8988T (cell line): ENCODE data around the gene TAF6L.
"Not testable (repeated sequence)": the region's sequence is repeated elsewhere in the genome, so short reads cannot be mapped to it uniquely, and the experiment has no call there.

Experiments
- DNase-seq: peaks from one replicate; pipeline ENCODE4 v3.0.0; 2011

The TAF6L gene

DNA sequence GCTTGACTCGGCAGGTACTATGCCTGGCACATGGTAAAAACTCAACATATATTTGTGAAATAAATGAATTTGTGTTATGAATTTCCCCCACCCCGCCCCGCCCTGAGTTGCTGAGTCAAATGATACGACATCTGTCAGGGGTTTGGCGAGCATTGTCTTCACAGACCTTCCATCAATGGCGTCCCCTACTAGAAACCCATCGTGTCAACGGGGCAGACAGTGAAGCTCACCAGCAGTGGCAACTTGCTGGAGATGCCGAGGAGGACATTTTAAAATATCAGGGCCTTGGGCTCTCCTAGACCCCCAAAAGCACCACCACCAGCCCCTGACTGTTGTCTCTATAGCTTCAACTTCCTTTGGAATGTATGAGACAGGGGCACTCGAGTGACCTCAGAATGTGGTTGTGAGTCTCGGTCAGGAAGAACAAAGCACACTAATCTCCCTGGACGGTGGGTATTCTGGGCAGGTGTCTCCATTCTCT lies 34.8 kb downstream of the TAF6L start:
- no peak for DNase-seq

DNA sequence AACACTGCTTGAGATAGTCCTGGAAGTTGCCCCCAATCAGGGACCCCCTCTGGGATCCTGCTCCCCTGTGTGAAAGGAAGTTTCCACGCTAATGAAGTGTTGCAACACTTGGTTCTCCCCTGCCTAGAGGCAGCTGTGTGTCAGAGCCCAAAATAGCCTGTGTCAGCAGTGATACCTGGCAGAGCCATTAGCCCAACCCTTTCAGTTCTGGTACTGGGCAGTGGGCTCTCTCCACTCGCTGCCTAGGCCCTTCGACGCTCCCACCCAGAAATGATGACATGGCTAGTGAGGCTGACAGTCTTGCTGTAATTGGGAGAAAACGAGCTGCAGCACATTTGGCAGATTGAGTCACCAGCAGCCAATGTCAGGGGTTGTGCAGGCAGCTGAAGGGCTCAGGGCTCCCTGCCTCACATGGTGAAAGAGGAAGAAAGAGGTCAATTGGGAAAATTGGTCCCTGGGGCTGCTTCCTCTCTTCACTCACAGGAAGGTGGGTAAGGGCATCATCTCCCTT lies 35.5 kb downstream of the TAF6L start:
- DNase-seq, result no peak

DNA sequence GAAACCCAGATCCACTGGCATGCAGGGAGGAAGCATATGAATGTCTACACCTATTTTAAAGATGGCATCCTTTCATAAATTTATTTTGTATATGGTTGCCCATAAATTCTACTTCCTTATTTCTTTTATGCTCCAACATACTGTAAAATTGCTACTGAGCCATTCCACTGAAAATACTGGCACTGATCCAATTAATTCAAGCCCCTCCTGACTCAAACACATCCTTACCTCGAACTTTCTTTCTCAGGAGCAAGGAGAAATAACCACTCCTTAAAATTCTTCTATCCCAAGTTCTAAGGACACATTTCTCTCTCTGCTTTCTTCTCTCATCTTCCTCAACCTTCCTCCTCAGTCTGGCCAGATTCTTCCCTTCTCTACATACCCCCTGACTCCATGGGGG lies 39.6 kb downstream of the TAF6L start:
- no peak for DNase-seq

DNA sequence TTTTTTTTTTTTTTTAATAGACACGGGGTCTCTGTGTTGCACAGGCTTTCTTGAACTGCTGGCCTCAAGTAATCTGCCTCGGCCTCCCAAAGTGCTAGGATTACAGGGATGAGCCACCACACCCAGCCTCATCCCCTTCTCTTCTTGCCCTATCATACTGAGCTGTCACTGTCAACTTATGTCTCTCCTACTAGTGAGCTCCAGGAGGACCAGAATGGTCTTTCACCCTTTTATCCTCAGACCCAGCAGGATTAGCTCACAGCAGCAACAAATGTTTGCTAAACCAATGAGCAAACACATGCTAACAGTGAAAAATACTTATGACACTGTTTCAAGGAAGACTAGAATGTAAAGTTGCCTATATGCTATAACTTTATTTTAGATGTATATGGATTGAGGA lies 40.5 kb downstream of the TAF6L start:
- no peak for DNase-seq

DNA sequence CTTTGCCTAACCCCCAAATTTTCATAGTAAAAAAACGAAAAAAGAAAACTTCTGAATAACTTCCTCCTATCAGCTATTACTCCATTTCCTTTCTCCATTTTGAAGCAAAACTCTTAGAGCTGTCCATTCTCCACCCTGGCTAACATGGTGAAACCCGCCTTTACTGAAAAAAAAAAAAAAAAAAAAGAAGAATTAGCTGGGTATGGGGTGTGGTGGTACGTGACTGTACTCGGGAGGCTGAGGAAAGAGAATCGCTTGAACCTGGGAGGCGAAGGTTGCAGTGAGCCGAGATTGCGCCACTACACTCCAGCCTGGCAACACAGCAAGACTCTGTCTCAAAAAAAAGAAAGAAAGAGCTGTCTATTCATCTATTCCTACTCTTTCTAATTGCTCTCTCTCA lies 45.4 kb downstream of the TAF6L start:
- no peak for DNase-seq

DNA sequence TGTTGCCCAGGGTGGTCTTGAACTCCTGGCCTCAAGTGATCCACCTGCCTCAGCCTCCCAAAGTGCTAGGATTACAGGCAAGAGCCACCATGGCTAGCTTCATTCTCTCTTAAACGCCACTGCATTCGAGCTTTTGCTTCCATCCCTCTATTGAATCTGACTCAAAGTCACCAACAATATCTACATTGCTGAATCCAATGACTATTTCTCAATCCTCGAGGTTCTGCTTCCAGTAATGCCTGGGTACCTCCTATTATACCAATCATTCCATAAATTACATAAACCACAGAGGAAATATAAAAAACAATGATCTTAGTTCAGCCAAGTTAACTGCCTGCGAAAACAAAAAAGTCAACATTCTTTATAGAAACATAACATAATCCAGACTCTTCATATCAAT lies 45.9 kb downstream of the TAF6L start:
- no peak for DNase-seq

DNA sequence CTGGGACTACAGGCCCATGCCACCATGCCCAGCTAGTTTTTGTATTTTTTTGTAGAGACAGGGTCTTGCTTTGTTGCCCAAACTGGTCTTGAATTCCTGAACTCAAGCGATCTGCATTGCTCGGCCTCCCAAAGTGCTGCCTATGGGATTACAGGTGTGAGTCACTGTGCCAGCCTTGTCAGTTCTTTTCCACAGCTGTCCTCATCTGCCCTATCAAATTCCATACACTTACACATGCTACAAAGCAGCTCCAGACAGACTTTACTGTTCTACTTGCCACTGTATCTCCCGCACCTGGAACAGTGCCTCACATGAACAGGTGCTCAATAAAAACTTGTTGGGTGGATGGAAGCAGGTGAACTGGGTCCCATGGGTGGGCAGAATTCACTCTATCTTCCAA lies 52.5 kb downstream of the TAF6L start:
- DNase-seq, result no peak

DNA sequence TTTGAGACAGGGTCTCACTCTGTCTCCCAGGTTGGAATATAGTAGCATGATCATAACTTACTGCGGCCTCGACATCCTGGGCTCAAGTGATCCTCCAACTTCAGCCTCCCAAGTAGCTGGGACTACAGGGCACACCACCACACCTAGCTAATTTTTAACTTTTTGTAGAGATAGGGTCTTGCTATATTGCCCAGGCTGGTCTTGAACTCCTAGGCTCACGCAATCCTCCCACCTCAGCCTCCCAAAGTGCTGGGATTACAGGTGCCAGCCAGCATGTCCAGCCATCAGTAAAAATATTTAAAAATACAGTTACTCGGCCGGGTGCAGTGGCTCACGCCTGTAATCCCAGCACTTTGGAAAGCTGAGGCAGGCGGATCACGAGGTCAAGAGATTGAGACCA lies 56.9 kb downstream of the TAF6L start:
- not testable (repeated sequence) for DNase-seq

DNA sequence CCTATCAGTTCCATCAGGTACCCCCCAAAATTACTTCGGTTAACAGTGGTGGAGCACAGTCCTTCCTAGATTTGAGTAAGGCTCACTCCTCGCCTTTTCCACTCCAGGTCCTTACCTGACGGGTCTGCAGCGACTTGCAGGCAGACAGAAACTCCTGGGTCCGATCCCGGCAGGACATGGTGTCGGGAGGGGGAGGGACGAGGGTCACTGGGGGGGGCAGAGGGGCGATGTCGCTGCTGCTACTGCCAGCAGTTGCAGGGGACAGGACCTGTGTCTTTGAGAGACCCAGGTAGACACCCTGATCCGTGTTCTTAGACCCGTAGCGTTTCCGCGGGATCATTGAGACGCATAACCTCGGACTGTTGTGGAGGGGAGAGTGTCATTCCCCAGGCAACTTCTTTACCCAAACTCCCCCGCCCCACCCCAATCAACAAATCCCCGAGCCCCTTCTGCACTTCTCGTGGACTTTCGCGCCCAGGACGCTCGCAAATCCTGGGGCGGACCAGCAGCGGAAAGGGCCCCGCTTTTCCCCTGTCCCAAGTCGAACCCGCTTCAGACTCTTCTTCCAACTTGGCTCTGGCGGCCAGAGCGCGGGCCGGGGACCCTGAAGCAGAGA lies 59.8 kb downstream of the TAF6L start:
- no peak for DNase-seq

DNA sequence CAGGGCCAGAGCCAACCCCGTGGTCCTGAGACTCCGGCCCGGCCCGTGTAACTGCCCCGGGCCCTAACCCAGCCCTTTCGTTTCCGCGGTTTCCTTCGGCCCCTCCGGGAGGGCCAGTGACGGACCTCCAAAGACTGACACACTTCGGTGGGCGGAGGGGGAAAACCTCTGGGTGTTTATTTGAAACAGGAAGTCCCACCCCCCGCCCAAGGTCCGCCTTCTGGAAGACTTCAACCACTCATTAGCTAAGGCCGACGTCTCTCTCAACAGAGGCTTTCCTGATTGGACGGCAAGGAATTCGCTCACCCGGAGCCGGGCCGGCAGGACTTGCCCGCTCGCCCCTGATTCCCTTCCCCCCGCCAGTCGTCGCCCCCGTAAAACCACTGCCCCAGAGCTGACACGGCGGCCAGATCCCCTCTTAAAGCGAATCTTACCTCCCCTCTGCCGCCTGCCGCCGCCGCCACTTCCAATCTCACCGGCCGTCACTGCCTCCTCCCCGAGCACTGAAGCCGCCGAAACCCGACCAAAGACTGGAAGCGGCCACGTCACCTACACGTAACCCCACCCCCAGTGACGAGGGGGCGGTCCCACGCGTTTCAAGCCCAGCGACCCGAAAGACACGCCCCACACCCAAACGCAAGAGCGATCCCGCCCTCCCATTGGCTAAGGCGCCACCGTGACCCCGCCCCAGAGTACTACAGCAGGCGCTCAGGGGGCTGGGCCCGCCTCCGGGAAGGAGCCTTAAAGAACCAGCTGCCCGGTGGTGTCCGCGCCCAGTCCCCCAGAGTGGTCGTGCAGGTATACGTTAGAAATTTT lies 60.5 kb downstream of the TAF6L start, which contains the start of gene STX5:
STX5 (minus strand) TSS at position 532 of the 816 bp plus-strand sequence. CDS start 808 bp downstream, outside the sequence.
- DNase-seq, result peak; percentile 88

DNA sequence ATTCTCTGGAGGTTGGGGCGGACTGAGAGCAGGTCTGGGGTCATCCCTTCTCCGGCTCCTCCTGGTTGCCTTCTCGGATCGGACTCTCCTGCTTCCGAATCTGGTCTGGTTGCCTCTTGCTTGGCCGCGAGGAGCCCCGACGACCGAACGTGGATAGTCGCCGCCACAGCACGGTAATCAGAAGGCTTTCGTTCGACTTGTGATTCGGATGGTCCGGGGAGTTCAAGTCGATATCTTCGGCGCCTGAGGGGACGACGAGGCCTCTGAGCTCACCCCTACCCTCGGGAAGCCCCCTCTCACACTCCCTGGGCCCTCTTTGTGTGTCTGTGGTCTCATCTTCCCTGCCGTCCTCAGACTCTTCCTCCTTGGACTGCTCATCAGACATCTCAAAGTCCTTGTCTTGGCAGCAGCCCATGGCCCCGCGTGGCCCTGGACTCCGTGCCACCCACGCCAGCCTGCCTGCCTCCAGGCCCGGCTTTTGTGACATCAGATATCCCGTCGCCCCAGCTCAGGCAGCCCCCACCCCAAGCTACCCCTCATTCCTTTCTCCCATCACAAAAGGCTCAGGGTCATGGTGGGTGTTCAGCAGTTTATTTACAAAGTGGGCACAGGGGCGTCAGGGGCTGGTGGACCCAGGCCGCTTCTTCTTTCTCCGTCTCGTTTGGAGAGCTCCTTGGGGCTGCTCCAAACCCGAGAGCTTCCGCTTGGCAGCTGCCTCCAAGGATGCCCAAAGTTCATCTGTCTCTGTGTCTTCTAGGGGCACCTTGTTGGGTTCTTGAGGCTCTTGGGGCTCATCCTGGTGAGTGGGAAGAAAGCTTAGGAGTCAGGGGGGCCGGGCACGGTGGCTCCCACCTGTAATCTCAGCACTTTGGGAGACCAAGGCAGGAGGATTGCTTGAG lies 61.4 kb downstream of the TAF6L start, which contains the start of gene TEX54:
TEX54 (minus strand) TSS at position 506 of the 899 bp plus-strand sequence.
- DNase-seq, result no peak

DNA sequence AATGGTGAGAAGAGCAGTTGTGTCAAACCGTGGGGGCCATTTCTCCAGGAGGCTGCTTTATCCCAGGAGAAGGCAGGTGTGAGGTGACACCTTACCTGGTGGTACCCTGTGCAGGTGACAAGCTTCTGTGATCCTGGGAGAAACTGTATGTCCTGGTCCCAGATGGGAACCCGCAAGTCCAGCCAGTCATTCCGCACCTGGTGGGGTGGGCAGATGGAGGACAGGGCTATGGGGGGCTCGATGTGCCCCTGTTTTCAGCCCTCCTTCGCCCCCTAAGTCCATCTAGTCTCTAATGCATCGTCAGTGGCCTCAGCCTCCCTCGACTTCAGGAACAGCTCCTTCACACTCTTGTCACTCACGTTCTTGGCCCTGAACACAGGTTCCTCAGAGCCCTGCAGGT lies 64.1 kb downstream of the TAF6L start:
- no peak for DNase-seq
